DMS79 (cell line): Measurements from ENCODE around the gene CARNS1.
A peak's percentile ranks its signal among the peaks of the same experiment; 100 is the strongest.

Experiments
- DNase-seq: peaks from one replicate; lab custom pipeline; 2025; lab: John Stamatoyannopoulos, UW

Gene CARNS1

DNA sequence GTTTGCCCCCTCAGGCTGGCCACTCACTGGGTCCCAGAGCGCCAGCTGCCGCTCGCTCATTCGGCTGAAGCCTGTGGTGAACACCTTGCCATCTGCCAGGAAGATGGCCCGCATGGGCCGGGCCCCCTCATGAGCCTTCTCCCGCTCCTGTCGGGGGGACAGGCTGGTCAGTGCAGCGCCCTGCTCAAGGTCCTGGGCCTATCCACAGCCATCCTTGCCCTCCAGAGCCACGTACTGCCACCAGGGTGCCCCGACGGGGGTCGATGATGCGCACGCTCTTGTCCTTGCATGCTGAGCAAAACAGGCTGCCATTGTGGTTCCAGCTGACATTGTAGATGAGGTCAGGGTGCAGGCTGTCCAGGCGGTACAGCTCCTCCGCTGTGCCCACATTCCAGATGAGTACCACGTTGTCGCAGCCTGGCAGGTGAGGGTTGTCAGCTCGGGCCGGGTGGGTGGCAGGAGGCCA, 25.7 kb downstream of the CARNS1 start:
- DNase-seq: no peak

DNA sequence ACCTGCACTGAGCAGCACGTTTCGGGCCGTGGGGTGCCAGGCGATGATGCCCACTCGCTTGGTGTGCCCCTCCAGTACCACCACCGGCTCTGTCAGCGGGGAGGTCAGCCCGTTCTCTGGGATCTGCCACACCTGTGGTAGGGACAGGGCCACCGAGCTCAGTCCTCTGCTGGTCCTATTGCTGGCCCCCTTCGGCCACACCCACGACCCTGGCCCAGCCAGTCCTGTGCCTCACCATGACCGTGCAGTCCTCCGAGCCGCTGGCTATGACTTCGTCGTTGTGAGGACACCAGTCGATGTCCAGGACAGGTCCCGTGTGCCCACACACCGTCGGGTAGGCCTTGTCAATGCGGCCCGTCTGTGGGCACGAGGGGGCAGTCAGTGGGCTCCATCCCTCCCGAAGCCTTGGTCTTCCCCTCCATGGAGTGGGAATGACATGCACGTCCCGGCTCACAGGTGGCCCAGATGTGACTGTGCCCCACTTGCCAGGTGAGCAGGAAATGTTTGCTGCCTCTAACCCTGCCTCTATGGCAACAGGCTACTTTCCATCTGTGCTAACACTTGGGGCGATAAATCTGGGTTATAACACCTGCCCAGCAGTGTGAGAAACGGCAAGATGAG, 26.4 kb downstream of the CARNS1 start:
- DNase-seq: no peak

DNA sequence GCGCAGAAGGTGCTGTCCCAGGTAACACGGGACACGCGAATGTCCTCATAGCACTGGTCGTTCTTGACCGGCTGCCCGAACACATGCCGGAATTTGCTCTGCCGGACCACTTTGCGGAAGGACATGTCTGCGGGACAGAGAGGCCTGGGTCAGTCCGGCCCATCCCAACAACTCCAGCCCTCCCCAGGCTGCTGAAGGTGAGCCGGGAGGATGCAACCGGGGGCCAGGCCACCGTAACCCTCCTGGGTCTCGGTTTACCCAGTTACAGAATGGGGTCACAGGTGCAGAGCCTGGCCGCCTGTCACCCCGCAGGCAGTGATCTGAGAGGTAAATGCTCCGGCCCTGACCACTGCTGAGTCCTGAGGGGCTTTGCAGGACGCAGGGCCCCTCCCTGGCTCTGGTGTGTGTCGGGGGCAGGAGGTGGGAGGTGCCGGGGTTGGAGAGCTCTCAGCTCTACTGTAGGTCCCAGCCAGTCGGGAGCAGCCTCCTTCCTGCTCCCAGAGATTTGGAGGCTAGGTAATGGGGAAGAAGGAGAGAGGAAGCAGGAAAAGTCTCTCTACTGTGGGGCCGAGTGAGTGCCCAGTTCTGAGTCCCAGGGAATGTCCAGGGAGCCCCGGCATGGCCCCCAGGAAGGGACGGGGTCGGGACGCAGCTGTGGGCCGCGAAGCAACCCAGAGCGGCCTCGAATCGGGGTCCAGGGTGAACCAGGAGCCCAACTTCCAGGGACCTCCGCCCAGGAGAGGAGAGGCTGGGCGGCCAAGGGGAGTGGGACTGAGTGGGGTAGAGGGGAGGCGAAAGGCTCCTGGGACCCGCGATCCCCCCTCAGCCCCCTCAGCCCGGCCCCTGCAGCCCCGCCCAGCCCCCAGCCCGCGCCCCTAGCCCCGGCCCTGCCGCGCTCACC, 27.3 kb downstream of the CARNS1 start:
- DNase-seq: no peak

DNA sequence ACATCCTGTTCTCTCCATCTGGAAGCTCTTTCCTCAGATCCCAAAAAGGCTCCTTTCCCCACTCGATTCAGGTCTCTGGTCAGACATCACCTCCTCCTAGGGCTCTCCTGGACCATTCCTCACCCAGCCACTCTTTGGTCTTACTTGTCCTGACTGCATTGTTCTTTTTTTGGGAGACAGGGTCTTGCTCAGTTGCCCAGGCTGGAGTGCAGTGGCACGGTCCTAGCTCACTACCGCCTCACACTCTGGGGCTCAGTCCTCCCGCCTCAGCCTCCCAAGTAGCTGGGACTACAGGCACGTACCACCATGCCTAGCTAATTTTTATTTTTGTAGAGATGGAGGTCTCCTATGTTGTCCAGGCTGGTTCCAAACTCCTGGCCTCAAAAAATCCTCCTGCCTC, 30.0 kb downstream of the CARNS1 start:
- DNase-seq: no peak

DNA sequence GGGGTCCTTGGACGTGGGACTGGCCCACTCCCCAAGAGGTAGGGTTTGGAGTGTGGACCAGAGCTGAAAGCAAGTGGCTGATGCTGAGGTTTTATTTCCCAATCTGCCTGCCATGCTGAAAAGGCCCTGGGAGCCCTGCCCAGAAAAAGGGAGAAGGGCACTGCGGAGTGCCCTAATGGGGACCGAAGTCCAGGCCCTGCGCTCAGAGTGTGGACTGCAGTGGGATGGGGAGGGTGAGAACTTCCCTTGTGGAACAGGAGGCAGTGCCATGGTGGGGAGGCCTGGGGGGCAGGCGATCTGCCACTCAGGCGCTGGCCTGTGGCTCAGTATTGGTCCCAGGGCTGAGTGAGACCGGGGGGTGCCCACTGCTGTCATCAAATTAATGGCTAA, 32.7 kb downstream of the CARNS1 start:
- DNase-seq: no peak

DNA sequence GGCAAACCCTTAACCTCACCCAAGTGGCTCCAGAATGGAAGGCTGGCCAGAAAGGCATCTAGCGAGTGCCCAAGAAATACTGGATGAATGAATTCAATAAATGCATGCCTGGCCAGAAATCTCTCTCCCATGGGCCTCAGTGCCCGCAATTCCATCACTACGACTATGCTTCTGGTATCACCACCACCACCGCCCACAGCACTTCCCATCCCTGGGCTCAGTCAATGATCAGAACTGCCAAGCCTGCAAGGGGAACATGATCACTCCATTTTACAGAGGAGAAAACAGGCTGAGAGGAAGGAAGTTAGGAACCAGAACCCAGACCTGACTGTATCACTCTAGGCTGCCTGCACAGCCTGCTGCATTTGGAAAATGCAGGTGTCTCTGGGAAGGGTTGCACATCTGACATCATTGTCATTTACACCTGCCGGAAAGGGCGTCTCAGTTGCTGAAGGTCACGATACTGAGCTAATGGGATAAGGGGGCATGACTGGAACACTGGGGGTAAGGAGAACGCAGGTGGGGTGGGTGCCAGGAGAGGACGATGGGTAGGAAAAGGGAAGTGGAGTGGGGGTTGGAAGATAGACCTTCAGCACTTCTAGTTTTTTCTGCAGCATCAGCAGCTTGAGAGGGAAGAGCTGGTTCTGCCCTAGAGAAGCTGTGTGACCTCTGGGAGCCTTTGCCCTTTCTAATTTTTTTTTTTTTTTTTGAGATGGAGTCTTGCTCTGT, 33.8 kb downstream of the CARNS1 start:
- DNase-seq: no peak

DNA sequence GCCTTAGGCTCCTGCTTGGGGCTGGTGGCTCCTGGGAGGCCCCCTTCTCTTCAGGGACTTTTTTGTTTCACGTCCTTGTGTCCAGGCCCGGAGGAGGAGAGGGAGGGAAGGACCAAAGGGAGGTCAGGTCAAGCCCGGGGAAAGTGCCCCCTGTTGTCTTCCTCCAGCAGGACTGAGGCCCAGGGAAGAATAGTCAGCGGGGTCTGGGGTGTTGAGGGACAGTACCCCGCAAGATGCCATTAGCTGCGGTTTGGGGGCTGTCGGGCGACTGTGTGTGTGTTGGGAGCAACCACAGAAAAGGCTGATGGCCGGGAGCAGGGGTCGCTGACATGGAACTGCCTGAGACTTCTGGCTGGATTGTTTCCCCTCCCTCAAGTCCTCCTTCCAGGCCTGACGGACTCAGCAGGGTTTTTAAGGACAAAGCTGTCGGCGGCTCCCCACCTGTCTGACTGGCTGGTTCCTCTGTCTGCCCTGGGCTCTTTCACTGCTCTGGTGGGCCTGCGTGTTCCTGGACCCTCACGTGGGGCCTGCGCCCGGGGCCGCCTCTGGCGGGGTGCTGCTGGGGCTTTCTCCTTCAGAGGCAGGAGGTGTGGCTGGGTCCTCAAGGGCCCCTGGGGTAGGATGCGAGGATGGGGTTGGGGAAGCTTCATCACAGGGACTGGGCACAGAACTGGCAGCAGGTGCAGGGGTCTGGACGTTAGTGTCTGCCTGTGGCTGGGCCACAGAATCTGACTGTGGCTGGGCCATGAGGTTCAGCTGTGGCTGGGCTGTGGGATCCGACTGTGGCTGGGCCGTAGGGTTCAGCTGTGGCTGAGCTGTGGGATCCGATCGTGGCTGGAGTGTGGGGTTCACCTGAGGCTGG, 35.5 kb downstream of the CARNS1 start:
- no peak for DNase-seq

DNA sequence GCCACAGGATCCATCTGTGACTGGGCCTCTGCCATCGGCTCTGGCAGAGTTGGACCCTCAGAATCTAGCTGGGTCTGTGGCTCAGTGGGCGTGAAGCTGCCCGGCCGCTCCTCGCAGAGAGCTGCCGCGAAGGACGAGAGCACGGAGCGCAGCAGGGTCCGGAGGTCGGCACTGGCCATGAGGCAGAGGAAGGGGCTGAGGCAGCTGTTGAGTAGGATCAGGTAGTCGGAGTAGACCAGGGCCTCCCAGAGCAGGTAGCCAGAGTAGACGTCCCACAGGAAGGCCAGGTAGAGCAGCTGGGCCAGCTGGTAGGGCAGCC, 36.1 kb downstream of the CARNS1 start:
- no peak for DNase-seq

DNA sequence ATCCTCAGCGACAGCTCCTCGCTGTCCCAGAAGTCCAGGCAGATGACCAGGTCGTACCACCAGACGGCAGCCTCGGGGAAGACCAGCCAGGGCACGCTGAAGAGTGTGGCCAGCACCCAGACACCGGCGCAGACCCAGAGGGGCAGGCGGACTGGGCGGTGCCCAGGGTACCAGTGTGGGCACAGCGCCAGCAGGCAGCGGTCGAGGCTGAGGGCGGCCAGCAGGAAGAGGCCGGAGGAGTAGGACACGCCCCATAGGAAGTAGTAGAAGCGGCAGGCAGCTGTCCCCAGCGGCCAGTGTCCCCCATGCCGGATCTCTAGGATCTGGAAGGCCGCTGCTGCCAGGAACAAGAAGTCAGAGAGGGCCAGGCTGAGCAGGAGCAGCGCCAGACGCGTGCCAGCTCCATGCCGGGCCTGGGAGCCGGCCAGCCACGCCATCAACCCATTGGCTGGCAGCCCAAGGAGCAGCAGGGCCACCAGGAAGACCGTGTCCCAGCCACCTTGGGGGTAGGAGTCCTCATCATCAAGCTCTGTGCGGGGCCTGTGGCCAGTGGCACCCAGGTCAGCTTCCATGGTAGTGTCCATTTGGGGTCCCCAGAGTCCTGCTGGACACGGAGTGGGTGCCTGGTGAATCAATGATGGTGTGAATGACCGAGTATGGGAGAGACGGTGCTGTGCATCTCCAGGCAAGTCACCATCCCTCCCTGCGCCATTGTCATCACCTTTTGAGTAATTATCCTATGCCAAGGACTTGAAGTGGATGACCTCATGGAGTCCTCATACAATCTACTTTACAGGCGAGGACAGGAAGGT, 36.9 kb downstream of the CARNS1 start, which contains the start of gene GPR152:
Gene GPR152 (minus strand): TSS at position 589 of the 812 bp plus-strand sequence. CDS start 5 bp downstream, at position 584.
- DNase-seq: no peak

DNA sequence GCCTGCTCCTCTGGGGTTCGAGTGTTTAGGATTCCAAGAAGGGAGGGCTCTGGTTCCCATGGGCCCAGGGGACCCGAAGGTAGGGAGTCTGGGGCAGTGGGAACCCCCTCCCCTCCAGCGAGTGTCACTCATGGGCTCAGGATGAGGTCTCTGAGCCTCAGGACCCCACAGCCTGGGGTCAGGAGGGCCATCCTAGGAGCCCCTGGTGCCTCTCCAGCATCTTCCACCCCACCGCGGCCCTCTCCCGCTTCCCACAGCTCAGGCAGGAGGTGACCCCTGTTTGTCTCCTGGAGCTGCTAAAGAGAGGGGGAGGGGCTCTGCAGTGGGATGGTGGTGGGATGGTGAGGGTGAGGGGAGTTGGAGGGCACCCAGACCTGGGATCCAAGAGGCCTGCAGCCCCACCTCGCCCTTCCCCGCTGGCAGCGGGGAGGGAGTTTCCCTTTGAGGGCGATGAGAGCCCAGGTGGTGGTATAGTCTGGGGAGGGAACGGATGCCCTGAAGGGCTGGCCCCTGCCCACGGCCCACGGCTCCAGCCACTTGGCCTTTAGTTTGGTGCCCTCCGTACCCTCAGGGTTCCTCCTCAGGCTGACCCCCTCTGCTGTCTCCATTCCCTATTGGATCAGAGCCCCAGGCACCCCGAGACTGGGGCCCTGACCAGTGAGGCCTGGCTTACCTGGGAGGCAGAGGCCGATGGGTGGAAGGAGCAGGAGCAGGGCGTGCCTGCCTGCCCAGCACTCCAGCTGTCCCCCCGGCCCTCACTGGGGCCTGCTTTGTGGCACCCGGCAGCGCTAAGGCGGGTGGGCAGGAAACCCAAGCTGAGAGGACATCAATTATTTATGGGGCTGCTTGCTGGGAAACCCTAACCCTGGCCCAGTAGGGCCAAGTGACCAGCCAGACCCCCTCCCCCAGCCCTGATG, 38.6 kb downstream of the CARNS1 start:
- no peak for DNase-seq

DNA sequence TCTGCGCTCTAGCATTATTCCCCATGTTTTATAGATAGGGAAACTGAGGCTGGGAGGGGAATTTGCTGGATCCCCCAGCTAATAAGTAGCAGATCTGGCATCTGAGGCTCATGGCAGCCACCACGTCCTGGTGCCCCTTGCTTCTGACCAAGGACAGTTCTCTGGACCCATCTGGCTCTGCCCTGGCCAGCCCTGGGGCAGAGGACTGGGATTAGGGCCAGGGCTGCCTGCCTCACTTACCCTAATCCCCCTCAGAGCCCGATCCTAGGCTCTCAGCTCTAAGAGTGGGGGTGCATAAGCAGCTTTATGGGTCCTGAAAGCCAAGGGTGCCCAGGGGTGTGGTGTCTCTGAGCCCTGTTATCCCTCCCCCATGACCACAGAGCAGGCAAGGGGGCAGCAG, 39.6 kb downstream of the CARNS1 start, which contains the start of gene CABP4:
Gene CABP4 (plus strand): TSS at position 301 of the 400 bp plus-strand sequence. CDS start 70 bp downstream, at position 371.
- DNase-seq: no peak

DNA sequence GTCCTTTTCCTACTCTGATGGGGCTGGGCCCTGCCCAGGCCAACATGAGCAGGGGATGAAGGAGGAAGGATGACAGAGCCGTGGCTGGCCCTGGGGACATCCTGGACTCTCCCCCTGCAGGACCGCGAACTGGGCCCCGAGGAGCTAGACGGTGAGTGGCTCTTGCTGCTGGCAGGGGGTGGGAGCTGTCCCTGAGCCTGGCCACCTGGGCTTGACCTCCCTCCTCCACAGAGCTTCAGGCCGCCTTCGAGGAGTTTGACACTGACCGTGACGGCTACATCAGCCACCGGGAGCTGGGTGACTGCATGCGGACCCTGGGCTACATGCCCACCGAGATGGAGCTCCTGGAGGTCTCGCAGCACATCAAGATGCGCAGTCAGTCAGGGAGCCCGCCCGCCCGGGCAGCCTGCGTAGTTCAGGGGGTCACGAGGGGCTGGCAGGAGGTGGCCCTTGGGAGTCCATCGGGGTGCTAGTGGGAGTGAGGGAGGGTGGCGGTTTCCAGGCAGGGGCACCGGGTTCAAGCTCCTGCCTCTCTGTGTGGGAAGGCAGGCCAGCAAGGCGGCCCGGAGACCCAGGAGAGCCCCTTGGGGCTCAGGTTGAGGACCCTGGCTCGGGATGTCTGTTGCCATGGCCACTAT, 40.7 kb downstream of the CARNS1 start:
- DNase-seq: no peak

DNA sequence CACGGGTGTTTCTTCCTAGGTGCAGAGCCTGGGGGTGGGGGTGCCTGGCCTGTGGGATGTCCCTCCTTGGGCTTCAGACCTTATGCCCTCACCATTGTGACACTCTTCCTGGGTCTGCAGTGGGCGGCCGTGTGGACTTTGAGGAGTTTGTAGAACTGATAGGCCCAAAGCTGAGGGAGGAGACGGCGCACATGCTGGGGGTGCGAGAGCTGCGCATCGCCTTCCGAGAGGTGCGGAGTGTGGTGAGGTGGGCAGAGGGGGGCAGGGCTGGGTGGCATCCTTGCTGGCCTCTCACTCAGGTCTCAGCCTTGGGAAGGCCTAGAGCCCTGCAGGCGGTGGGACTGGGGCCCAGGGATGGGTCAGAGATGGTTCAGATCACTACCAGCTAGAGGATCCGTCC, 42.0 kb downstream of the CARNS1 start:
- no peak for DNase-seq

DNA sequence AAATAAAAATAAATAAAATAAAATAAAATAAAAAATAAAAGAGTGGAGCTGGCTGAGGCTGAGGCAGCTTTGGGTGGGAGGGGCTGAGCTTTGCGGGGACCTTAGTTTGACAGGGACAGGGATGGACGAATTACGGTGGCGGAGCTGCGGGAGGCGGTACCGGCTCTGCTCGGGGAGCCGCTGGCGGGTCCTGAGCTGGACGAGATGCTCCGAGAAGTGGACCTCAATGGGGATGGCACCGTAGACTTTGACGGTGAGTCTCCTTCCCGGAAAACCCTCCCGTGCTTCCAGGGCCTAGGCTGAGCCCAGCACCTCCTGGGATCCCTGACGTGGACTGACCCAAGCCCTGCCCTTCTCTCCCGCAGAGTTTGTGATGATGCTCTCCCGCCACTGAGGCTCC, 42.8 kb downstream of the CARNS1 start:
- no peak for DNase-seq

DNA sequence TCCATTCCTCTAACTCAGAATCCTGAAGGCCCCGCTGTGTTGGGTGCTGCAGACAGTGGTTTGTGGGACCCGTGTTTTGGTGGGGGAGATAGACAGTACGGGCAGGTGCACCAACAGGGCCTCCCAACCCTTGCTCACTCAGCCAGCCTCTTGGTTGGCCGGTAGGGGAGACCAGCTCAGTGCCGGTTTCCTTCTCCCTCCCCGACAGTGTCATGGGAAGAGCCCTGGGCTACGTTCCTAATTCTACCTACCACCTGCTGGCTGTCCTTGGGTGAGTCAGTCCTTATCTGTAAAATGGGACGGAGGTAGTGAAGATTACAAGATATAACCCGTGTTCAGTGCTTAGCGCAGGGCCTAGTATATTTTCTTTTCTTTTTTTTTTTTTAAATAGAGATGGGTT, 47.7 kb downstream of the CARNS1 start:
- DNase-seq: no peak

DNA sequence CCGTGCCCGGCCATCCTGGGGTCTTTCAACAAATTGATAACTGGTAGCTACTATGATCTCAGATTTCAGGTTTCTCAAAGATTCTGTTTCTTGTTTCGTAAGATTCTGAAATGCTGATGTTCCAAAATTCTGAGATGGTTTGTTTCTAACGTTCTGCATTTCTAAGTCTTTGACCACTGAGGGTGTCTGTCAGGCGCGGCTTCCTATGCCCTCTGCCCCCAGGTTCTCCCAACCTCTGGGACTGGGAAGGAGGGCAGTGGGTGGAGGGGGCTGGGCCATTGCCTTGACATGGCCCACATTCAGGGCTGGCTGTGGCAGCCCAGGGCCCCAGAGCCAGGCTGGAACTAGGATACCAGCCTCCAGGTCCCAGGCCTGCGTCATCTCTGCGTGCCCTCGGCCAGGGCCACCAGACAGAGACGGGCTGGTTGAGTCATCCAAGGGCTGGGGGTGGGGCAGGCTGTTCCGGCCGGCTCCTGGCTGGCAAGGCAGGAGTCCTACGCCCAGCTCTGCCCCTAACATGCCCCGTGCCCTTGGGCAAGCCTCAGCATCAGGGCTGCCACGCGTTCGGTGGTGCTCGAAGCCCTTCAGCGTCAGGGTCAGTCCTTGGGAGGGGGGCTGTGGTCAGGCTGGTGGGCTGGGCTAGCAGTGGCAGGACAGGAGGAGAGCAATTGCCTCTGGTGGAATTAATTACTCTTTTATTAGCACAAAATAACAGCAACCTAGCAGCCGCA, 48.4 kb downstream of the CARNS1 start:
- no peak for DNase-seq

DNA sequence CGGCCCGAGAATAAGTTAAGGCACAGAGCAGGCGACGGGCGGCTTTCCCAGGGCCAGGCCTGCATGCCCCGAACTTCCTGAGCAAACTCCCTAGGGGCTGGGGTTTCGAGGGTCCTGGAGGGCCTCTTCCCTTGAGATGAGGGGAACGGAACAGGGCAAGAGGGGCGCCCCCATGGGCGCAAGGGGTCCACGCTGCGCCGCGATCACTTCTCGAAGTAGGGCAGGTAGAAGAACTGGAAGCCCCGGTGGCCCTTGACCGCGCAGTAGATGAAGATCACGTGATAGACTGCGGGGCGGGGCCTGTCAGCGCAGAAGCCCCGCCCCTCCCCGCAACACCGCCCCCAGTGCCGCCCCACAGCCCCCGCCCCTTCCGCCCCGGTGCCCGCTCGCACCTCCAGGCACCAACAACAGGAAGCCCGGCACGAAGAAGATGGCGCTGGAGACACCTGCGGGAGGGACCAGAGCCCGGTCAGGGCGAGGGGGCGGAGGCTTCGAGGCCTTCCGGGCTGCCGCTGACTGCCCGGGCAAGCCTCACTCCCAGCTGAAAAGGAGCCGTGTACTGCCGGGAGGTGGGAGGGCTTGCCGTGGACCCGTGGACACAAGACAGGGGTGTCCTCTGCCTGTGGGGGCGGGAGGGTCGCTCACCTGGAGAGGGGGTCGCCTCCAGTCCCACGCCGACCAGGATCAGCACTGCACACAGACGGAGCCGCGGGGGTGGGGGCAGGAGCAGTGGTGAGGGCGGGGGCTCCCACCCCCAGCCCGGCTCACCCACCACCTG, 49.1 kb downstream of the CARNS1 start:
- peak; percentile 54 for DNase-seq

DNA sequence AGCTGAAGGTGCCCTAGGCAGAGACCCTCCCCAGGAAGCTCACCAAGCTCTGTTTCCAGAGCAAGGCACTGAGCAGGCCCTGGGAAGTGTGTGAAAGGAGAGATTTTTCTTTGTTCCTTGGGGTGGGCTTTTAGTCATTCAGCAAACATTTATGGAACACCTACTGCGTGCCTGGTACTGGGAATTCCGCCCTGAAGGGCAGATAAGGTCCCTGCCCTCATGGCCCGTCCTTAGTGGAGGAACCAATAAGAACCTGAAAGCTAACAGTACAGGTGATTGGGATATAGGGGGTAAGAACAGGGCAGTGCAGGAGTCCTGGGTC, 49.7 kb downstream of the CARNS1 start:
- no peak for DNase-seq
